Type B pancreatic cell (in vitro differentiated cells): ENCODE results near the gene OTOG. TPM values are rescaled to one million over a fixed set of nuclear protein-coding genes. Genes with fewer than 3 reads are reported as not detected.

Experiments used
- DNase-seq: peaks from one replicate; pipeline ENCODE4 v3.0.0; 2021; ENCODE audit warnings: mixed read lengths; ENCODE audit not compliant: unreplicated experiment; ENCODE audit errors: extremely low spot score
- H3K27ac Mint-ChIP-seq: 2 replicates; pipeline ENCODE4 v1.8.0; 2021; ENCODE audit warnings: mild to moderate bottlenecking, mixed read lengths
- H3K27me3 Mint-ChIP-seq: 2 replicates; pipeline ENCODE4 v1.8.0; 2021; ENCODE audit warnings: mixed read lengths
- H3K36me3 Mint-ChIP-seq: 2 replicates; pipeline ENCODE4 v1.8.0; 2021; ENCODE audit warnings: mixed read lengths
- H3K4me1 Mint-ChIP-seq: one replicate; pipeline ENCODE4 v1.8.0; 2021; ENCODE audit warnings: mixed read lengths; ENCODE audit not compliant: unreplicated experiment
- H3K4me3 Mint-ChIP-seq: 2 replicates; pipeline ENCODE4 v1.8.0; 2021; ENCODE audit warnings: mild to moderate bottlenecking, mixed read lengths
- H3K9me3 Mint-ChIP-seq: 2 replicates; pipeline ENCODE4 v1.8.0; 2021; ENCODE audit warnings: mixed read lengths
- total RNA-seq: library from RNA; stranded (reverse); gene quantifications from 2 replicates; pipeline ENCODE4 v1.2.1, GENCODE V29; 2021; ENCODE audit warnings: low replicate concordance
- TF ChIP-seq, protein P1 (sequence below): fragments of 200-600 bp; sonication (generic); conservative IDR thresholded peaks from 2 replicates; pipeline ENCODE4 v1.5.0; 2021; ENCODE audit warnings: antibody characterized with exemption, mild to moderate bottlenecking

Gene OTOG
- total RNA-seq, 1 donor from 2014 or later = 1.5 TPM

DNA sequence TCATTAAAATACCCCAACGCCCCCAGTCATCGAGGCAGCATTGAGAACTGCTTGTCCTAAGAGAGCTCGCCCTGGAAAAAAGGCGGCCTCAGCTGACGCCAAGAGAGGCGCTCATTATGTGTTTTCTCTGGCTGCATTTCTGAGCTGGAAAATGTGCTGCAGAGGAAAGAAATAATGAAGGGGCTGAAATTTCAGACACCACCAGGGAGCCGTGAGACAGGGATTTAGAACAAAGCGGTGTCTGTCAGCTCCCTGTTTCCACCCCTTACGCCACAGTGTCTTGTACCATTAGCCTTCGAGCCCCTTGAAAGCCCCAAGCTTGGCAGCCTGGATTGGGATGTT is 17.2 kb upstream of the OTOG start:
- Mint-ChIP-seq H3K4me1 (peaks cover 29% of the 10 kb centered on the region), H3K27me3 (peaks cover 11% of the 10 kb centered on the region), H3K36me3 (no peaks in the 10 kb centered on the region), H3K9me3 (no peaks in the 10 kb centered on the region), H3K27ac (no peak overlapping the region), H3K4me3 (peak overlapping the region; percentile 28)
- TF ChIP-seq, protein P1, sequence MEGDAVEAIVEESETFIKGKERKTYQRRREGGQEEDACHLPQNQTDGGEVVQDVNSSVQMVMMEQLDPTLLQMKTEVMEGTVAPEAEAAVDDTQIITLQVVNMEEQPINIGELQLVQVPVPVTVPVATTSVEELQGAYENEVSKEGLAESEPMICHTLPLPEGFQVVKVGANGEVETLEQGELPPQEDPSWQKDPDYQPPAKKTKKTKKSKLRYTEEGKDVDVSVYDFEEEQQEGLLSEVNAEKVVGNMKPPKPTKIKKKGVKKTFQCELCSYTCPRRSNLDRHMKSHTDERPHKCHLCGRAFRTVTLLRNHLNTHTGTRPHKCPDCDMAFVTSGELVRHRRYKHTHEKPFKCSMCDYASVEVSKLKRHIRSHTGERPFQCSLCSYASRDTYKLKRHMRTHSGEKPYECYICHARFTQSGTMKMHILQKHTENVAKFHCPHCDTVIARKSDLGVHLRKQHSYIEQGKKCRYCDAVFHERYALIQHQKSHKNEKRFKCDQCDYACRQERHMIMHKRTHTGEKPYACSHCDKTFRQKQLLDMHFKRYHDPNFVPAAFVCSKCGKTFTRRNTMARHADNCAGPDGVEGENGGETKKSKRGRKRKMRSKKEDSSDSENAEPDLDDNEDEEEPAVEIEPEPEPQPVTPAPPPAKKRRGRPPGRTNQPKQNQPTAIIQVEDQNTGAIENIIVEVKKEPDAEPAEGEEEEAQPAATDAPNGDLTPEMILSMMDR = no peak
- DNase-seq = no peak

DNA sequence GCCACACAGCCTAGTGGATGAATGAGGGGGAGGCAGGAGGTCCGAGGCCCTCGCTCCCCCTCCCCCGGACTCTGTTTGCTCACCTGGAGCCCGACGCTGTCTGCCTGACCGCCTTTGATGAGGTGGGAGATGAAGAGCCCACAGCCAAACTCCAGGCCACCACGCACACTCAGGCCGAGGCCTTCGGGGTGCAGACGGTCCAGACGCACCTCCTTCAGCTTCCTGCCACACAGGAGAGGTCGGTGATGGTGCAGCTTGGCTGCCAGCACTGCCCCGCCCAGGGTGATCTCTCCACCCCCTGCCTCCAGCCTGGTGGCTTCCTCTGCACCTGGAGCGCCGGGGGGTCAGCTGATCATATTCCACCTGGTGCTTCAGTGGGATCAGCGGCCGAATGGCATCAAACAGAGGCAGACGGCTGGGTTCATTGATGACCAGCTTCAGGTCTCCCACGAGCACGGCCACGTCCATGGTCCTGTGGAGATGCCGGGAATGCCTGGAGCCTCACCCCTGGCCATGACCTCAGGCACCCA is 15.9 kb upstream of the OTOG start:
- no peak for DNase-seq
- Mint-ChIP-seq H3K4me3 (no peak overlapping the region), H3K4me1 (peaks cover 33% of the 10 kb centered on the region), H3K36me3 (no peaks in the 10 kb centered on the region), H3K27me3 (peaks cover 11% of the 10 kb centered on the region), H3K27ac (peak overlapping the region; percentile 85), H3K9me3 (no peaks in the 10 kb centered on the region)
- TF ChIP-seq, protein P1 = no peak

DNA sequence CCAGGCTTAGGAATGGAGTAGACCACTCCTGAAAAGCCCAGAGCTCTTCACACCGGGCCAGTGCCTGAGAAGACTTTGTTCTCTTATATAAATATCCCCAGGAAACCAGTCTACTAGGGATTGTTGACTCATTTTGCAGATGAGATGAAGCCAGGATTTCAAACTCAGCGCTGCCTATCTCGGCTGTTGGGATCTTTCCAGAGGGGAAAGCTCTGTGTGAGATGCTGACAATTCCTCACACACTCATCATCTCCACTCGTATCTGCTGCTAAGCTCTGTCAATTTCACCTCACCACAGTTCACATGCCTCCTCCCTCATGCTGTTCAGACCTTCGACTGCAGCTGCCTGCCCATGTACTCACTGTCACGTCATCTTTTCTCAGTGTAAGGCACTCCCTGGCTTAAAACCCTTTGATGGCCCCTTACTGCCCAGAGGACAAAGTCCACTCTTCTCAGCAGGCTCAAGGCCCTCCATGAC is 15.4 kb upstream of the OTOG start:
- Mint-ChIP-seq H3K4me3 (peak overlapping the region; percentile 50), H3K36me3 (no peaks in the 10 kb centered on the region), H3K27me3 (peaks cover 13% of the 10 kb centered on the region), H3K27ac (peak overlapping the region; percentile 85), H3K4me1 (peaks cover 33% of the 10 kb centered on the region), H3K9me3 (no peaks in the 10 kb centered on the region)
- no peak for DNase-seq
- TF ChIP-seq, protein P1 = no peak

DNA sequence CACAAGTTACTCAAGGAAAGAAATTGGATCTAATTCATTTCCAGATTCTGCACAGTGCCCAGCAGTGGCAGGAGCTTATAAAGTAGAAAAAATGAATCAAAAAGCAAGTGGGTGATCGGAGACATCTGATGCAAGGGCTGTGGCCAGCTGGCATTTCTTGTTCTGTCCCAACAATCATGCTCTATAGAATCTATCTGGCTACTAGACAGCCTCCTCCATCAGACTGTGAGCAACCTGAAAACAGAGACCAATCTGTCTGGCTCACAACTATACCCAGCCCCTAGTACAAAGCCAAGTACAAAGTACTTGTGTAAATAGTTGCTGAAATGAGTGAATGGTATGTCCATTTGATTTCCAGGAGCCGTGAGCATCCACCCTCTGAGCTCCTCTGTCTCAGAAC is 14.3 kb upstream of the OTOG start:
- Mint-ChIP-seq H3K36me3 (no peaks in the 10 kb centered on the region), H3K27me3 (peaks cover 15% of the 10 kb centered on the region), H3K9me3 (no peaks in the 10 kb centered on the region), H3K4me3 (no peak overlapping the region), H3K27ac (no peak overlapping the region), H3K4me1 (peaks cover 29% of the 10 kb centered on the region)
- TF ChIP-seq, protein P1 = no peak
- DNase-seq = no peak

DNA sequence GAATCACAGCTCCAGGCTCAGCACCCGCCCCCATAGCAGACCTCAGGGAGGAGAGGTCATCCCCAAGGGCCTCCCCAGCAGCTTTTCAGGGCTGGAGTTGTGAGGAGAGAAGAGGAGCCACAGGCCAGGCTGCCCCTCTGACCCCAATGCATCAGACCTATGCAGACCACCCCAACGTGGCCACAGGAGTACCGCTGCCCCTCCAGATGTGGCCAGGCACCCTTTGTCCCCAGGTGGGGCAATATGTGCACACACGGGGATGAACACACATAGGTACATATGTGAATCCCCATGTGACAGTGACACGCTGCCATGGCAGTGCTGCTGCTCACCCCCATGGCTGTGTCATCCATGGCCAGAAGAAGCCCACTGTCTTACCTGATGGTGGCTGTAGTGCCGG is 13.7 kb upstream of the OTOG start:
- TF ChIP-seq, protein P1 = no peak
- Mint-ChIP-seq H3K27me3 (peaks cover 15% of the 10 kb centered on the region), H3K4me1 (peaks cover 24% of the 10 kb centered on the region), H3K4me3 (no peak overlapping the region), H3K27ac (no peak overlapping the region), H3K36me3 (no peaks in the 10 kb centered on the region), H3K9me3 (no peaks in the 10 kb centered on the region)
- no peak for DNase-seq
